ENCODE results near the gene SYNJ2. TPM values are rescaled to one million over a fixed set of nuclear protein-coding genes. Genes with fewer than 3 reads are reported as not detected.

Gene SYNJ2
- total RNA-seq, 2 donors from 2014 or later, result 35.4 to 50.1 TPM

GRCh38 chr6:157977176-157977804 lies 4.4 kb upstream of the SYNJ2 start:
- ATAC-seq (no peak), DNase-seq (no peak)
- intact Hi-C loops (cut with DNase I, micrococcal nuclease), result no loop called here

GRCh38 chr6:157978021-157978783 lies 3.5 kb upstream of the SYNJ2 start:
- ATAC-seq, result no peak
- DNase-seq, result no peak
- intact Hi-C loops (cut with DNase I, micrococcal nuclease), result no loop called here

- DNase-seq (no peak), ATAC-seq (peak; percentile 38)
- intact Hi-C loops (cut with DNase I, micrococcal nuclease), result loop anchor here in 1 of 2 donors (10.0 kb wide), 1 partner anchor 94 kb away; no protein-coding TSS in a partner anchor
These were observed 1.2 kb upstream of the SYNJ2 start for GRCh38 chr6:157980288-157981131.

- ATAC-seq (peak; percentile 7), DNase-seq (peak in 1 of 2 donors; percentile 57)
- intact Hi-C loops (cut with DNase I, micrococcal nuclease), result loop anchor here in 1 of 2 donors (10.0 kb wide), 1 partner anchor 94 kb away; no protein-coding TSS in a partner anchor
These were observed 600 bp upstream of the SYNJ2 start for GRCh38 chr6:157981132-157981394.

- intact Hi-C loops (cut with DNase I, micrococcal nuclease), result loop anchor here in 1 of 2 donors (10.0 kb wide), 1 partner anchor 93 kb away; no protein-coding TSS in a partner anchor
- peak; percentile 55 for ATAC-seq
- DNase-seq, result peak; percentile 69 to 72
These were observed 469 bp downstream of the SYNJ2 start for GRCh38 chr6:157982102-157982562.

- ATAC-seq, result peak; percentile 16
- intact Hi-C loops (cut with DNase I, micrococcal nuclease), result loop anchor here in 1 of 2 donors (10.0 kb wide), 1 partner anchor 92 kb away; no protein-coding TSS in a partner anchor
- DNase-seq, result peak in 1 of 2 donors; percentile 56
These were observed 1.1 kb downstream of the SYNJ2 start for GRCh38 chr6:157982563-157983405.

- DNase-seq (no peak), ATAC-seq (no peak)
- intact Hi-C loops (cut with DNase I, micrococcal nuclease), result loop anchor here in 1 of 2 donors (10.0 kb wide), 1 partner anchor 91 kb away; no protein-coding TSS in a partner anchor
These were observed 1.9 kb downstream of the SYNJ2 start for GRCh38 chr6:157983406-157984119.

GRCh38 chr6:157984128-157984527 lies 2.5 kb downstream of the SYNJ2 start:
- intact Hi-C loops (cut with DNase I, micrococcal nuclease), result loop anchor here in 1 of 2 donors (10.0 kb wide), 1 partner anchor 91 kb away; no protein-coding TSS in a partner anchor
- ATAC-seq, result no peak

GRCh38 chr6:157984686-157985225 lies 3.1 kb downstream of the SYNJ2 start:
- peak in 1 of 2 donors; percentile 14 for DNase-seq
- intact Hi-C loops (cut with DNase I, micrococcal nuclease), result loop anchor here in 1 of 2 donors (10.0 kb wide), 1 partner anchor 90 kb away; no protein-coding TSS in a partner anchor

More at GRCh38 chr6:157984128-157984527, 2.5 kb downstream of the SYNJ2 start:
- DNase-seq, result no peak

GRCh38 chr6:157985378-157986155 lies 3.9 kb downstream of the SYNJ2 start:
- intact Hi-C loops (cut with DNase I, micrococcal nuclease), result loop anchor here in 1 of 2 donors (10.0 kb wide), 1 partner anchor 89 kb away; no protein-coding TSS in a partner anchor
- DNase-seq (peak; percentile 40 to 48), ATAC-seq (no peak)

More at GRCh38 chr6:157984686-157985225, 3.1 kb downstream of the SYNJ2 start:
- no peak for ATAC-seq

GRCh38 chr6:157987788-157988699 lies 6.4 kb downstream of the SYNJ2 start:
- DNase-seq (no peak), ATAC-seq (no peak)
- intact Hi-C loops (cut with DNase I, micrococcal nuclease), result loop anchor here in 1 of 2 donors (10.0 kb wide), 1 partner anchor 87 kb away; no protein-coding TSS in a partner anchor

- intact Hi-C loops (cut with DNase I, micrococcal nuclease), result loop anchor here in 1 of 2 donors (10.0 kb wide), 1 partner anchor 86 kb away; no protein-coding TSS in a partner anchor
- no peak for DNase-seq
- no peak for ATAC-seq
These were observed 7.0 kb downstream of the SYNJ2 start for GRCh38 chr6:157988700-157989063.

GRCh38 chr6:157989541-157990289 lies 8.1 kb downstream of the SYNJ2 start:
- ATAC-seq (peak; percentile 87), DNase-seq (peak; percentile 86 to 92)
- intact Hi-C loops (cut with DNase I, micrococcal nuclease), result loop anchor here in 1 of 2 donors (10.0 kb wide), 1 partner anchor 85 kb away; no protein-coding TSS in a partner anchor

- intact Hi-C loops (cut with DNase I, micrococcal nuclease), result no loop called here
- ATAC-seq, result no peak
- no peak for DNase-seq
These were observed 8.8 kb downstream of the SYNJ2 start for GRCh38 chr6:157990321-157991066.
